Endothelial cell of umbilical vein (primary cell): ENCODE data around the gene QRFP. TPM values are rescaled to one million over a fixed set of nuclear protein-coding genes. Genes with fewer than 3 reads are reported as not detected.

Experiments used
- BruUV-seq: library from RNA; stranded (reverse); fragments of 400-500 nt; replicated peaks from 2 replicates; lab custom pipeline; 2021; lab: Mats Ljungman, UMichigan
- CTCF ChIA-PET: fragments of 300-600, 350-600 bp; sonication (Branson Sonifier 250); formaldehyde crosslinking; loops from one replicate; lab custom pipeline; 2021; ENCODE audit warnings: antibody characterized with exemption, inconsistent platforms; lab: Charles Lee
- POLR2A ChIA-PET: fragments of 300-600, 350-600 bp; sonication (Branson Sonifier 250); formaldehyde crosslinking; loops from one replicate; lab custom pipeline; 2021; ENCODE audit warnings: antibody characterized with exemption, inconsistent platforms; lab: Charles Lee
- DNase-seq: peaks from one replicate; pipeline ENCODE4 v3.0.0-alpha.2; 2011; ENCODE audit warnings: low read depth, low spot score
- FAIRE-seq: peaks from 2 replicates; lab custom pipeline; 2011; peaks lifted over from hg19 to GRCh38; lab: Jason Lieb, UNC
- H2AFZ ChIP-seq: 2 replicates; pipeline ENCODE4 v1.6.0; 2012; ENCODE audit warnings: low read depth, low read length, control low read depth, inconsistent platforms
- H3K27ac ChIP-seq: 2 replicates; pipeline ENCODE4 v1.5.1; 2011; ENCODE audit warnings: low read depth, mild to moderate bottlenecking, control low read depth, low read length, moderate library complexity; ENCODE audit not compliant: insufficient read depth
- H3K27me3 ChIP-seq, 2 experiments: 2 replicates each; pipeline versions ENCODE4 v1.6.0 to v1.6.1; 2011; ENCODE audit warnings: low read length in 2 of 2, mixed read lengths in 1 of 2; ENCODE audit not compliant: control insufficient read depth in 2 of 2, insufficient read depth in 2 of 2
- H3K36me3 ChIP-seq, 2 experiments: 2 replicates in 1 of 2; 3 replicates in 1 of 2; pipeline ENCODE4 v1.5.1; 2011; ENCODE audit warnings: low read length in 2 of 2, mild to moderate bottlenecking in 1 of 2, moderate library complexity in 1 of 2; ENCODE audit not compliant: control insufficient read depth in 2 of 2, insufficient read depth in 2 of 2; ENCODE audit errors: extremely low read depth in 1 of 2
- H3K4me1 ChIP-seq: 3 replicates; pipeline ENCODE4 v1.5.1; 2011; ENCODE audit warnings: mild to moderate bottlenecking, low read length; ENCODE audit not compliant: control insufficient read depth, insufficient read depth; ENCODE audit errors: extremely low read depth
- H3K4me2 ChIP-seq: 2 replicates; pipeline ENCODE4 v1.6.1; 2011; ENCODE audit warnings: low read length, control low read depth, mixed read lengths; ENCODE audit not compliant: insufficient read depth
- H3K4me3 ChIP-seq, 3 experiments: fragments of 200-600 bp in 1 of 3; sonication (generic), shearing (Covaris generic) in 1 of 3; replicated peaks in 1 of 3; 2 replicates each; pipeline ENCODE4 v1.5.1; 2011 to 2016; ENCODE audit warnings: control low read depth in 3 of 3, low read length in 3 of 3, mild to moderate bottlenecking in 2 of 3, inconsistent platforms in 1 of 3, low read depth in 1 of 3, moderate library complexity in 1 of 3; ENCODE audit not compliant: insufficient read depth in 1 of 3
- H3K79me2 ChIP-seq: 2 replicates; pipeline ENCODE4 v1.6.0; 2012; ENCODE audit warnings: low read length, inconsistent platforms; ENCODE audit not compliant: control insufficient read depth, insufficient read depth
- H3K9ac ChIP-seq: replicated peaks from 2 replicates; pipeline ENCODE3; 2011; ENCODE audit warnings: low read length, control low read depth; ENCODE audit not compliant: insufficient read depth; ENCODE audit errors: extremely low read depth
- H3K9me1 ChIP-seq: replicated peaks from 3 replicates; pipeline ENCODE4 v1.6.0; 2011; ENCODE audit warnings: mild to moderate bottlenecking, low read length; ENCODE audit not compliant: control insufficient read depth, insufficient read depth; ENCODE audit errors: extremely low read depth
- H3K9me3 ChIP-seq: replicated peaks from 2 replicates; pipeline ENCODE4 v1.5.1; 2012; ENCODE audit warnings: low read length, inconsistent platforms; ENCODE audit not compliant: control insufficient read depth, insufficient read depth
- H4K20me1 ChIP-seq: replicated peaks from 2 replicates; pipeline ENCODE3; 2011; ENCODE audit warnings: mild to moderate bottlenecking, low read length; ENCODE audit not compliant: control insufficient read depth, insufficient read depth; ENCODE audit errors: extremely low read depth
- CTCF ChIP-seq, 2 donors: IDR thresholded peaks; 1 replicate in 1 of 2; 2 replicates in 1 of 2; pipeline ENCODE4 v1.5.1; 2011; ENCODE audit warnings: low read length in 2 of 2, mild to moderate bottlenecking in 2 of 2, moderate library complexity in 2 of 2, control low read depth in 1 of 2, inconsistent platforms in 1 of 2, low read depth in 1 of 2; ENCODE audit not compliant: insufficient read depth in 1 of 2; ENCODE audit errors: extremely low read depth in 1 of 2
- EZH2 ChIP-seq: IDR thresholded peaks from 2 replicates; pipeline ENCODE4 v1.6.1; 2012; ENCODE audit warnings: borderline replicate concordance, low read depth, mild to moderate bottlenecking, moderate library complexity, low read length, inconsistent platforms; ENCODE audit not compliant: severe bottlenecking
- FOS ChIP-seq: IDR thresholded peaks from 2 replicates; pipeline ENCODE4 v1.6.1; 2011; ENCODE audit warnings: mild to moderate bottlenecking, low read length, moderate library complexity, borderline replicate concordance; ENCODE audit not compliant: insufficient read depth
- GATA2 ChIP-seq: IDR thresholded peaks from 2 replicates; pipeline ENCODE4 v1.7.0; 2011; ENCODE audit warnings: low read depth, mild to moderate bottlenecking, moderate library complexity, mixed read lengths, low read length; ENCODE audit not compliant: insufficient read length, insufficient read depth
- JUN ChIP-seq: IDR thresholded peaks from 2 replicates; pipeline ENCODE4 v1.6.1; 2011; ENCODE audit warnings: borderline replicate concordance, low read depth; ENCODE audit not compliant: insufficient read length, insufficient read depth
- MAX ChIP-seq: IDR thresholded peaks from 2 replicates; pipeline ENCODE4 v1.6.1; 2011; ENCODE audit not compliant: insufficient read depth, insufficient read length
- MYC ChIP-seq: IDR thresholded peaks from one replicate; pipeline ENCODE4 v1.6.1; 2011; ENCODE audit warnings: mild to moderate bottlenecking, low read depth, low read length
- POLR2A ChIP-seq: IDR thresholded peaks from 2 replicates; pipeline ENCODE4 v1.6.1; 2012; ENCODE audit warnings: low read depth, mild to moderate bottlenecking, control low read depth, low read length
- POLR2AphosphoS5 ChIP-seq: IDR thresholded peaks from 2 replicates; pipeline ENCODE4 v1.6.1; 2012; ENCODE audit warnings: low read depth, mild to moderate bottlenecking, control low read depth, low read length, moderate library complexity; ENCODE audit not compliant: insufficient read depth
- dilution Hi-C: fragments of 300-500 bp; cut with MboI; formaldehyde crosslinking; loops from one replicate; pipeline ENCODE4 v1.15.0; 2019; ENCODE audit warnings: low sequenced_read_pairs; ENCODE audit not compliant: extremely low pct_ligation_motif_present
- intact Hi-C: fragments of 100-400 bp; cut with micrococcal nuclease; formaldehyde crosslinking; loops from one replicate; pipeline ENCODE4 v1.10.0; 2022
- polyA plus RNA-seq, 4 experiments: library from polyadenylated mRNA; depleted of rRNA in 3 of 4; stranded (reverse) in 3 of 4; unstranded in 1 of 4; fragments of >200 nt; gene quantifications; 2 replicates each; pipeline versions ENCODE4 v1.2.1 to v1.2.3, GENCODE V29; 2011 to 2012; ENCODE audit warnings: missing spikeins in 1 of 4
- total RNA-seq: library from RNA; stranded (reverse); gene quantifications from 2 replicates; pipeline ENCODE4 v1.2.3, GENCODE V29; 2021

The QRFP gene
- total and polyA plus RNA-seq, 2 donors (not counting 3 experiments of a cell fraction or from before 2014, with no cell fraction given), result not detected

- H3K36me3 ChIP-seq, result peaks cover 12 to 18% of the 10 kb centered on the region in 2 experiments
- H3K9ac ChIP-seq, result no peak overlapping the region
- H3K27ac ChIP-seq, result no peak overlapping the region
- H3K9me1 ChIP-seq, result no peaks in the 10 kb centered on the region
- peaks cover 78% of the 10 kb centered on the region for H3K79me2 ChIP-seq
- no peaks in the 10 kb centered on the region for H3K9me3 ChIP-seq
- FAIRE-seq (no peak), DNase-seq (no peak)
- dilution Hi-C loops, result loop anchor here (25.0 kb wide), 1 partner anchor 179 kb away; the partner anchor contains the start of gene EXOSC2
- H3K4me3 ChIP-seq, result no peak overlapping the region
- H3K4me2 ChIP-seq, result no peak overlapping the region
- H2AFZ ChIP-seq, result no peak overlapping the region
- POLR2A ChIA-PET, result interaction anchor here (0.6 kb wide), 1 partner anchor 25 kb away, joined by 4 read pairs; no protein-coding TSS in a partner anchor
- no TSS peak for BruUV-seq
- H3K27me3 ChIP-seq, result no peaks in the 10 kb centered on the region
- intact Hi-C loops, result loop anchor here (1.0 kb wide), 3 partner anchors 132 to 180 kb away; no protein-coding TSS in a partner anchor
- H4K20me1 ChIP-seq, result no peaks in the 10 kb centered on the region
- CTCF ChIA-PET, result interaction anchor here (0.6 to 11.0 kb wide), 26 partner anchors 15 to 742 kb away, joined by 3 to 327 read pairs (median 6); partner anchors contain the start of gene EXOSC2
- TF ChIP-seq MAX (no peak), GATA2 (no peak), EZH2 (no peak), MYC (no peak), POLR2AphosphoS5 (no peak), JUN (no peak), CTCF (IDR thresholded peaks at IDR 0.05; ENCODE audit: extremely low read depth in 1 of 2, insufficient read depth in 1 of 2, low read depth in 1 of 2, low read length in 2 of 2) (no peak), FOS (no peak), POLR2A (no peak)
- H3K4me1 ChIP-seq, result peaks cover 12% of the 10 kb centered on the region
Measured at GRCh38 chr9:130865921-130866320, 30.7 kb downstream of the QRFP start.
